GM18507 (cell line): ENCODE measurements around the gene GET4.

Experiments
- DNase-seq: peaks from one replicate; pipeline ENCODE4 v3.0.0; 2011; ENCODE audit warnings: low read depth; ENCODE audit not compliant: insufficient read length; ENCODE audit errors: extremely low spot score
- FAIRE-seq: peaks from 2 replicates; lab custom pipeline; 2011; peaks lifted over from hg19 to GRCh38; lab: Jason Lieb, UNC

GET4 gene

DNA sequence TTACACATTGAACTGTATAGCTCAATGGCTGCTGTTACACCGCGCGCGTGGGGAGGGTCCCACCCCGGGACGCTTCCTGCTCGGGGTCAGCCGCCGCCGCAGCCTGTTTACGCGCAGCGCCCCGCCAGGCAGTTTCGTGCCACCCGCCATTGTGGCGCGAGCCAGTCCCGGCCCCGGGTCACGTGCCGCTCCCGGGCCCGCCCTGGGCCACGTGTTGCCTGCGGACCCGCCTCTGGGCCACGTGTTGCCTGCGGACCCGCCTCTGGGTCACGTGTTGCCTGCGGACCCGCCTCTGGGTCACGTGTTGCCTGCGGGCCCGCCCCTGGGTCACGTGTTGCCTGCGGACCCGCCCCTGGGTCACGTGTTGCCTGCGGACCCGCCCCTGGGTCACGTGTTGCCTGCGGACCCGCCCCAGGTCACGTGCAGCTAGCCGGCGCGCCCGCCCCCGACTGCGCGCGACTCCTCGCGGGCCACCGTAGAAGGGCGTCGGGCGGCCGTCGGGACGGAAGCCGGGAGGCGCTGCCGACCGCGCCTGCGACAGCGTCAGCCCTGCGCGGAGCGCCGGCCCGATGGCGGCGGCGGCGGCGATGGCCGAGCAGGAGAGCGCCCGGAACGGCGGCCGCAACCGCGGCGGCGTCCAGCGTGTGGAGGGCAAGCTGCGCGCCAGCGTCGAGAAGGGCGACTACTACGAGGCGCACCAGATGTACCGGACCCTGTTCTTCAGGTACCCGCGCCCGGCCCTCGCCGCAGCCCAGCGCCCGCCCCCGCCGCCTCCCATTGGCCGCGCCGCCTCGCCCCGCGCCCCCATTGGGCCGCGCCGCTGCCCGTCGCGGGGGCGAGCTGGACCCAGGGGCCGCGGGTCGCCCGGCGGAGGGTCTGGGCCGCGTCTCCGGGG is at the start of gene GET4:
TSS of gene GET4 (plus strand) at position 478 of the 895 bp plus-strand sequence. CDS start at position 570, 92 bp downstream.
- FAIRE-seq (peak; percentile 90), DNase-seq (peak; percentile 75)

DNA sequence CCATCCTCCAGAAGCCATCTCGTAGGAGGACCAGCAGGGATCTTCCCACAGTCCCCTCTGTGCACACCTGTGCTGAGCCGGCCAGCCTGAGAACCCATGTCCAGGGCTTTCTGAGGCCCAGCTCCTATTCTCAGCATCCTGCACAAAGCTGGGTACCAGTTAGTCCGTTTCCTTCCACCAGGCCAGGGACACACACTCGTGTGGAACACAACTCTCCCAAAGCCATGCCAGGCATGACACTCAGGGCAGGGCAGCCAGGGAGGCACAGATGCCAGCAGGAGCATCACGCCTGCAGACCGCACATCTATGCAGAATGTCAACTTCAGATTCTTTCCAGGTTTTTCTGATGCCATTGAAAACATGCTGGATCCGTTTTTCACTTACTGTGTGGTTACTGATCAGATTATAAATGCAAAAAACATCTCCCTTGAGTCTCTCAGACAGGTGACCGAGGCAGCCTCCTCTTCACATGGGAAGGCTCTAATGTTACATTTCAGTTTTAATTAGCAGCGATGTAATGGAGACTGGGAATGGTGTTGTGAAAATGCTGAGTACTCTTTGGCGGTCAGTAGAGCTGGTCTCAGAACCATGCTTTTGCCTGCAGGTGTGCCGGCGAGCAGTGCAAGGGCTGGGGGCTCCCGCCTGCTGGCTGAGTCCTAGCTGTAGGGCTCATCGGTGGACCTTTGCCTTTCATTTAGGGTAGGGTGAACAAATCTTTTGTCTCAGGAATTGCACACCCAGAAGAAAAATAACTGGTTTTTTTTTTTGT is 47.4 kb upstream of the GET4 start:
- no peak for FAIRE-seq

DNA sequence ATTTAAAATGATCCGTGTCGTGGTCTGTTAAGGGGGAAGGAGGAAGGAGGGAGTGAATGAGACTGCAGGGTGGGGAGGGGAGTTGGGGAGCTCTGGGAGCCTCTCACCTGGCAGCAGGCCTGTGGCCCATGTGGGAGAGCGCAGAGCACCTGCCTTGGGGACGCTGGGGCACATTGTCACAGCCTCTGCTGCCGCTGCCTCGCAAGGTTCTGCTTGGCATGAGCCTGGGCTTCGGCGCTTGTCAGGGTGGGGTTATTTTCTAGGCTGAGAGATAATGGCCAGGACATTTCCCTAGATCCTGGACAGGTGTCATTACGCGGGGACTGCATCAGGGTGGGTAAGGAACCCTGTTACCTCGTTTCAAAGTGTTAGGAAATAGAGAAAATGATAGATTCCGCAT is 46.3 kb upstream of the GET4 start:
- no peak for FAIRE-seq
- no peak for DNase-seq

More for the DNA sequence above, 47.4 kb upstream of the GET4 start:
- DNase-seq, result no peak

DNA sequence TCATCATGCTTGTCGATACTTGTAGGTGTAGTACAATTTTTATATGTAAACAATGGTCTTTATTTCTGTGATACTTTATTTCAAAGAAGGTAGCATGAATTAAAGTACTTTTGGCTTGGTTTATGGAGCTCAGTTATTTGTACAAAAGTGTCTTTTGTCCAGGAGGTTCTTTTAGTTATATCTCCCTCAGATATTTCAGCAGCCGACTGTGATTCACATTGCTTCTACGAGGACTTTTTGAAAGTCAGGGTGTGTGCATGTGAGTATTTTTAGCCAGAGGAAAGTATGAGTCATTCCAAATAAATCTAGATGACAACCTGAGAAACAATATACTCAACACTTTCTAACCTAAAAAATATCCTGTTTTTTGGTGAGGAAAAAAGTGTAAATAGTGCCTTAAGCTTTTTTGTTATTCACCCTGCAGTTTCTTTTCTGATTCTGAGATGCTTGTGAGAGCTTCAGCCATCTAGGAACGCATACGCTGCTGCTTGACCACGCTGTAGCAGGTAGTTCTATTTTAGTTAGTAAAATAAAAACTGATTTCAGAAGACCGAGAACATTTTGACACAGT is 44.7 kb upstream of the GET4 start:
- DNase-seq (peak; percentile 35), FAIRE-seq (peak; percentile 78)

DNA sequence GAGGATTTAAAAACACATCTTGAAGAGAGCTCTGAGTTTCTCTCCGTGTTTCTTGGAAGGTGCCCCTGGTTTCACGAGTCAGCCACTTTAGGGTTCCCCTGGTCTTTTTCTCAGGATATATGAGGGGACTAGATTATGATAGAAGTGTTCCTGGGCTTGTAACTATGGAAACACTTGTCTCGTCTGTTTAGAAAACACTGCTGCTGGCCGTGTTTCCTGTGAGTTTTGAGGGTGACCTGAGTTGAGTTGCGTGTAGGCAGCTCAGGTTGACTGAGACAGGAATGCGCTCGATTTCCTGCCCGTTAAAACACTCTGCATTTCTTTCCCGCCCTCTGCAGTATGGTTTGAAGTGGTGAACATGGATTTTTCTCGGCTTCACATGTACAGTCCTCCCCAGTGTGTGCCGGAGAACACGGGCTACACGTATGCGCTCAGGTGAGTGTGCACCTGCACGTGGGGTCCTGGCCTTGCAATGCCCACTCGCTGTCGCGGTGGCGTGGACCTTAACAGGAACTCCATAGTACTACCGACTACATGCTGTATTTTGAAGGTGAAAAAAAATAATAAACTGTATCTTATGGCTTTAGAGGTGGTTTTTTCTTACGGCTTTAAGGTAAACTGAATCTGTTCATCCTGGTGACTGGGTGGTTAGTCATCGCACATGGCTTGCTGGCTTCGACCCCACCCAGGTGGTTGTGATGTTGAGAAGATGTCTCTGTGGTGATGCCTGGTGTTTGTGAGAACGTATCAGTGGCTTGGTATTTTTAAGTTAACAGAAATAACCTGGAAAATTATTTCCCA is 44.0 kb upstream of the GET4 start, which contains the start of gene SUN1:
TSS of gene SUN1 (plus strand) at position 310 of the 801 bp plus-strand sequence. CDS start at position 359, 49 bp downstream.
- FAIRE-seq (no peak), DNase-seq (no peak)

DNA sequence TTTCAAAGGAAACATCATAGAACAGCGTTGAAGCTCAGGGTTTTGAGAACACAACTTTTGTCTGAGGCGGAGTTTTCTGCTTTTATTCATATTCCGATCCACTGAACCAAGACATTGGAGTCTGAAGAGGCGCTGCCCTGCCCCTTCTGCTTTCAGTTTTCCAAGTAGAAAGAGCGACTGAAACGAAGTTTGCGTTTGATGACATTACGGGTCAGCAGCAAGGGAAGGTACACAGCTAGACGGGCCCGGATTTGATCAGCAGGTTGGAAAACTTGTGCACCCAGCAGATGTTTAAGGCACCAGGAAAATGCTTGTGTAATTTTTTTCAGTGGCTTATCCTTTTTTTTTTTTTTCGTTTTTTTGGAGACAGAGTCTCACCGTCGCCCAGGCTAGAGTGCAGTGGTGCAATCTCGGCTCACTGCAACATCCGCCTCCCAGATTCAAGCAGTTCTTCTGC is 43.4 kb upstream of the GET4 start:
- DNase-seq (no peak), FAIRE-seq (no peak)

DNA sequence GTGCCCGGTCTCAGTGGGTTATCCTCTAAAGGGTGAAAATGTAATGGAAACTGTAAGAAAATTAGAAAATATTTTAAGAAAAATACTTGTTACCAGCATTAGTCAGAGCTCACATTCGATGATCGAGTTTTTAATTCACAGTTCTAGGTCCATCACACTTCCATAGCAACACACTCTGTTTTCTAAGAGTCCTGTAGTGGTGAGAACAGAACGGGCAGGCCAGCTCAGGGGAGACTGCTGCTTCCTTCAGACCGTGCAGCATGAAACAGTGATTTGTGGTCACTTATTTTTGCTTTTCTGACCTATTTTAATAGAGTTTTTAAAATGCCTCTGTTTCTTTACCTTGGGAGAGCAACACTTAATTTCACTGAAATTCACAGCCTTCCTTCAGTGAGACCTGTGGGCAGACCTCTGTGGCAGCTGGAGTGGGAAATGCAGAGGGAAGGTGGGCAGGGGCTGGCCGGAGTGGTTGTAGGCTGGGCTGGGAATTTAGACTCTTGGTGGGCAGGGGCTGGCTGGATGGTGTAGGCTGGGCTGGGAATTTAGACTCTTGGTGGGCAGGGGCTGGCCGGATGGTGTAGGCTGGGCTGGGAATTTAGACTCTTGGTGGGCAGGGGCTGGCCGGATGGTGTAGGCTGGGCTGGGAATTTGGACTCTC is 42.6 kb upstream of the GET4 start:
- DNase-seq (no peak), FAIRE-seq (no peak)

GRCh38 chr7:834277-834676 is 42.1 kb upstream of the GET4 start:
- FAIRE-seq (no peak), DNase-seq (no peak)

DNA sequence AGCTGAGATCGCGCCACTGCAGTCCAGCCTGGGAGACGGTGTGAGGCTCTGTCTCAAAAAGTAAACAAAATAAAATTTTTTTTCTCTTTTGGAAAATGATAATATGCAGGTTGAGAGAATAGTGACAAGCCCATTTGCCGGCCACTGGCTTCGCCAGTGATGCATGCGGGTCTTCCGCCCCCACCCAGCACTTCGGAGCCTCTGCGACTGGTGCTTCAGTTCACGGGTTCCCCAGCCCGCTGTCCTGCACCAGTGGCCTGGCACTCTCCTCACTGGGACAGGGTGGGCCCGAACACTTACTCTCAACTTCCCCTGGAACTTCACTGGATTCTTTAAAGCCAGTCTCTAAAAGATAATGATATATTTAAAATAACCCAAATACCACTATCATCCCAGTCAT is 41.3 kb upstream of the GET4 start:
- FAIRE-seq, result no peak
- DNase-seq, result no peak

GRCh38 chr7:835485-836401 is 40.6 kb upstream of the GET4 start:
- DNase-seq, result no peak
- peak; percentile 75 for FAIRE-seq

- no peak for DNase-seq
- no peak for FAIRE-seq
Observed at GRCh38 chr7:836429-836828, 39.9 kb upstream of the GET4 start.

DNA sequence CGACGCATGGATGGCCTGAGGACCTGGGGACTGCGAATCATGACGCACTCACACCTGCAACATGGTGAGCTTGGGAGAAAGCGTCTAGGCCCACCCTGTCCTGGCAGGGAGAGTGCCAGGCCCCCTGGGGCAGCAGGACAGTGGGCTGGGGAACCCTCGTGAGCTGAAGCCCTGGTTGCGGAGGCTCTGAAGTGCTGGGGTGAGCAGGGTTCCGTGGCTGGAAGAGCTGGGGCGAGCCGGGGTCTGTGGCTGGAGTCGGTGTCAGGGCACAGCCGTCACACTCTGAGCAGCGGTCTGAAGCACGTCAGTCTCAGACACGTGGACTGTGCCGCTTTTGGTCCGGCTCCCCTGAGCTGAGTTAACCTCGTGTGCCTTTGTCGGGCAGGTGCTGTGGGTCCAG is 39.4 kb upstream of the GET4 start:
- DNase-seq, result no peak
- no peak for FAIRE-seq

- FAIRE-seq, result no peak
- DNase-seq, result no peak
Observed at GRCh38 chr7:840001-840600, 36.3 kb upstream of the GET4 start.

- DNase-seq (no peak), FAIRE-seq (no peak)
Observed at GRCh38 chr7:841943-842342, 34.4 kb upstream of the GET4 start.

- DNase-seq (no peak), FAIRE-seq (no peak)
Observed at GRCh38 chr7:842431-843031, 33.8 kb upstream of the GET4 start.

DNA sequence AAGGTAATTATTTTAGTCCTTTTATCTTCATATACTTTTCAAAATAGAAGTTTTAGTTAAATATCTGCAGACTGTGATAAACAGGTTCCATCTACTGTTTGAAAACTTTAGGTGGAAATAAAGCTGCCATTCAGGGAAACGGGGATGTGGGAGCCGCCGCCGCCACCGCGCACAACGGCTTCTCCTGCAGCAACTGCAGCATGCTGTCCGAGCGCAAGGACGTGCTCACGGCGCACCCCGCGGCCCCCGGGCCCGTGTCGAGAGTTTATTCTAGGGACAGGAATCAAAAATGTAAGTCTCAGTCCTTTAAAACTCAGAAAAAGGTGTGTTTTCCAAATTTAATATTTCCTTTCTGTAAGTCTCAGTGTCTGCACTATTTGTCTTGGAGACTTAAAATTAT is 33.1 kb upstream of the GET4 start:
- FAIRE-seq, result no peak
- DNase-seq, result no peak

DNA sequence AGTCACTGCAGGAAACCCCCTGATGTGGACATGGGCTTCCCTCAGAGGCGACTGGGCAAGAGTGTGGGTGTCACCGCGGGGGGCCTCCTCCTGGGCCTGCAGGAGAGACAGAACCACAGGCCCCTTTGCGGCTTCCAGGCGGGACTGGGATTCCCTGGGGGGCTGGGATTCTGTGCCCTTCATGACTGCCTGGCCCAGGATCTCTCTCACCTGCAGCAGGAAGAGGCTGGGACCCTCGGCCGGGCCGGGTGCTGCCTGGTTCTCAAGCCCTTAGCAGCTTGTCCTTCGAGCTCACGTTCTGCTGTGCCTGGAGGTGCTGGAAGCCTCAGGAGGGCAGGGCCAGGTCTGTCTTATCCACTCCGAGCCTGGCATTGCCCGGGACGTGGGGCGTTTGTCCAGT is 32.3 kb upstream of the GET4 start:
- no peak for FAIRE-seq
- no peak for DNase-seq
